Right lobe of liver (tissue), 6 donors: Measurements from ENCODE around the gene SPATC1L. TPM values are rescaled to one million over a fixed set of nuclear protein-coding genes. Genes with fewer than 3 reads are reported as not detected.

Experiments
- ATAC-seq, 4 donors: fragments of 200-7000 bp; cut with Tn5 transposase; one replicate each; pipeline ENCODE4 v1.9.1; 2020; ENCODE audit warnings: mild to moderate bottlenecking in 4 of 4, moderate library complexity in 4 of 4
- DNase-seq, 3 donors: peaks; one replicate each; pipeline ENCODE4 v3.0.0-alpha.2; 2020
- H3K27ac ChIP-seq, 3 donors: fragments of 200-600 bp; one replicate each; pipeline ENCODE4 v1.8.0; 2022
- H3K27me3 ChIP-seq, 2 donors: fragments of 200-600 bp; one replicate each; pipeline ENCODE4 v1.8.0; 2022
- H3K36me3 ChIP-seq, 4 donors: fragments of 200-600 bp; sonication (generic) in 1 of 4; one replicate each; pipeline versions ENCODE4 v1.5.1 to v1.8.0; 2017 to 2022; ENCODE audit warnings: control low read depth in 1 of 4
- H3K4me1 ChIP-seq, 4 donors: fragments of 200-600 bp; sonication (generic) in 1 of 4; one replicate each; pipeline versions ENCODE4 v1.5.1 to v1.8.0; 2017 to 2022; ENCODE audit warnings: control low read depth in 1 of 4
- H3K4me3 ChIP-seq, 3 donors: fragments of 200-600 bp; one replicate each; pipeline ENCODE4 v1.8.0; 2022
- H3K9me3 ChIP-seq, 4 donors: fragments of 200-600 bp; sonication (generic) in 1 of 4; one replicate each; pipeline versions ENCODE4 v1.5.1 to v1.8.0; 2017 to 2022; ENCODE audit warnings: control low read depth in 1 of 4
- CTCF ChIP-seq, 4 donors: fragments of 200-600 bp in 3 of 4; fragments of 450-650 bp in 1 of 4; IDR thresholded peaks; one replicate each; pipeline versions ENCODE4 v1.5.1 to v1.8.0; 2016 to 2022; ENCODE audit warnings: antibody characterized with exemption in 4 of 4, mild to moderate bottlenecking in 2 of 4
- POLR2A ChIP-seq: fragments of 450-650 bp; IDR thresholded peaks from one replicate; pipeline ENCODE4 v1.6.1; 2017; ENCODE audit warnings: antibody characterized with exemption, mild to moderate bottlenecking
- WGBS: methylation state at CpG from one replicate; pipeline ENCODE4 v1.1.6; 2018; ENCODE audit warnings: low coverage, low lambda C conversion rate; ENCODE audit not compliant: insufficient coverage; ENCODE audit errors: missing lambda C conversion rate; 5-methylcytosine and 5-hydroxymethylcytosine counted together
- intact Hi-C, 2 donors: fragments of 100-400 bp; cut with DNase I; formaldehyde crosslinking; loops; one replicate each; pipeline versions ENCODE4 v1.11.2 to v1.14.1; 2022
- total RNA-seq, 6 experiments: library from RNA; depleted of rRNA in 2 of 6; stranded (reverse); fragments of >200 nt in 2 of 6; fragmentation: NEBNext Ultra II Directional in 3 of 6; extraction: Animal tissue kit (Norgen Biotek cat#: 25700) in 3 of 6; gene quantifications; one replicate each; pipeline versions ENCODE4 v1.1.0 to v1.2.4, GENCODE V29; 2016 to 2023
- donor health status: DM: no; HTN: yes; CAD: no.
- donor health status: DM: no; HTN: no; CAD: no.
- donor health status: DM: no; HTN: no; CAD: no.
- donor health status: DM: no; HTN: yes; CAD: no.
- donor health status: DM: no; HTN: yes; CAD: no.

Gene SPATC1L
- total RNA-seq, 6 experiments from 2014 or later: 0.31 to 1.7 (median 0.51) TPM; not detected in 2

DNA sequence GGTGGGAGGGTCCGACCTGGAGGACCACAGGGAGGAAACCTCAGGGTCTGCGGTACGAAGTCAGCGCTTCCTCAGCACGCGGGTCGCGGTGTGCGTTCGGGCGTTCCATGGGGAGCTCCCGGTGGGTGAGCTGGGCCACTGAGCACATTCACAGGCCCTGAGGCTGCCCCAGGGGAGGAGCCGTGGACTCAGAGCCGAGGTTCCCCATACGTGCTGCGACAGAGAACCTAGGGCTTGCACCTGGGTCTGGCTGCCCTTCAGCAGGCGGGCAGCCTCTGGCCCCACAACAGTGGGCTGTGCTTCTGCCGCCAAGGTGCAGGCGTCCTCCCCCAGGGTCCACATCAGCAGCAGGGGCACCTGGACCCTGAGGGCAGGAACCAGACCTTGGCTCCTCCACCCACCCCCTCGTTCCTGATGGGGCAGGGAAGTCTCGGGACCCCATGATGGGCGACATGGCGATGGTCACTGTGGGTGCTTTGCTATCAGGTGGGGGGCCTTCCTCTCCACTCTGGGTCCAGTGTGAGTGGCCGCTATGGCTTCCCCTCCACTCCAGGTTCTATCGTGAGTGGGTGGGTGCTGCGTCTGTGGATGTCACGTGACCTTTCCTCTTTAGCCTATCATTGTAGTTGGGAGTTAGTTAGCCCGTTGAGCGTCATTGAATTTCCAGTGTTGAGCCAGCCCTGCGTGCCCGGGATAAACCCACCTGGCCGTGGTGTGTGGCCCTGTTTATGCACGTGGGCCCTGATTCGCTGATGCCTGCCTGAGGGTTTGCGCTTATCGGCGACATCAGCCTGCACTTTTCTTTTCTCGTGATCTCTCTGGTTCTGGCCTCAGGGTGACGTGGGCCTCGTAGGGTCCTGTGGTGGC lies 56.8 kb downstream of the SPATC1L start:
- H3K4me1 ChIP-seq: no peaks in the 10 kb centered on the region
- no peak overlapping the region for H3K27ac ChIP-seq
- peak; percentile 27 to 66 (median 58) for DNase-seq
- TF ChIP-seq CTCF (IDR thresholded peaks at IDR 0.05) (no peak), POLR2A (no peak)
- no peaks in the 10 kb centered on the region for H3K27me3 ChIP-seq
- WGBS: 36% methylated on average over 3 of the region's 40 CpGs
- peak in 3 of 4 donors; percentile 2 to 9 (median 6) for ATAC-seq
- peaks cover 0 to 8% (median 0%) of the 10 kb centered on the region in 4 donors for H3K36me3 ChIP-seq
- H3K4me3 ChIP-seq: no peak overlapping the region
- intact Hi-C loops: no loop called here
- H3K9me3 ChIP-seq: no peaks in the 10 kb centered on the region

DNA sequence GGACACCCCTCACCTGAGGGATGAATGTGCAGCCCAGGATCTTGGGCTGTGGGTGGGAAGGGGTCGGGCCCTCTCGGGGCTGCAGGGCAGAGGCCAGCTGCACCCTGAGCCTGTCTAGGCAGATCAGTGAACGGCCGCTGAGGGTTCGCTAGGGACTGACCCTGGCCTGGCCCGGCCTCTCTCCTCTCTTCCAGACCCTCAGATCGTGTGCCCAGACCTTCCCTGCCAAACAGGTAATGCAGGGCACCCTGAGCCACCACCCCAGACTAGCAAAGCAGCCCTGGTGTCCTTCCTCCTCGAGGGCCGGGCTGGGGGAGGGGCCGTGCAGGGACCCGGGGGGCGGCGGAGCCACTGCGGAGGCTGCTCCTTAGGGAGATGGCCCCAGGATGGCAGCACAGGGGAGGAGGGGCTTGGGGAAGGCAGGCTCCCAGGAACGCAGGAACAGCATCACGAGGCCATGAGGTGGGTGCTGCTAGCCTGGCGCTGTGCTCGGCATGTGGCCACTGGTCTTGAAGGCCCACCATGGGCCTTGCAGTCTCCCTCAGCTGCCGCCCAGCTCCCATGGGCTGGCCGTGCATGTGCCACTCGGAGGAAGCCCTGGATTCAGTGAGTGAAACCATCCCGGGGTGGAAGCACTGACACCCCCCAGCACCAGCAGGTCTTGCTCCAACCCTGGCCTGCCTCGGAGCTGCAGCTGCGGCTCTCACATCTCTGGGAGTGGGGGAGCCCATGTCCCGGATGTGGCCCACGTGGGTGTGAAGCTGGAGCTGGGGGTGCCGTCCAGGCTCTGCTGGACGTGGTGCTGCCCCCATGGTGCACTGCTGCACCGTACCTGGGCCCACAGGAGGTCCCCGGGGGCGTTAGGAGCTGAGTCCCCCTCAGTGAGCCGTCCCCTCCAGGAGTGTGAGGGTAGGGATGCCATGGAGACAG lies 57.7 kb downstream of the SPATC1L start:
- ATAC-seq (peak in 3 of 4 donors; percentile 1 to 4 (median 3)), DNase-seq (peak; percentile 20 to 72 (median 57))
- intact Hi-C loops: no loop called here
- Histone ChIP-seq H3K4me3 (no peak overlapping the region), H3K9me3 (no peaks in the 10 kb centered on the region), H3K36me3 (no peaks in the 10 kb centered on the region), H3K4me1 (no peaks in the 10 kb centered on the region), H3K27me3 (no peaks in the 10 kb centered on the region), H3K27ac (no peak overlapping the region)
- 50% methylated on average over 3 of the region's 32 CpGs for WGBS
- TF ChIP-seq CTCF (IDR thresholded peaks at IDR 0.05): no peak
- TF ChIP-seq POLR2A: no peak

DNA sequence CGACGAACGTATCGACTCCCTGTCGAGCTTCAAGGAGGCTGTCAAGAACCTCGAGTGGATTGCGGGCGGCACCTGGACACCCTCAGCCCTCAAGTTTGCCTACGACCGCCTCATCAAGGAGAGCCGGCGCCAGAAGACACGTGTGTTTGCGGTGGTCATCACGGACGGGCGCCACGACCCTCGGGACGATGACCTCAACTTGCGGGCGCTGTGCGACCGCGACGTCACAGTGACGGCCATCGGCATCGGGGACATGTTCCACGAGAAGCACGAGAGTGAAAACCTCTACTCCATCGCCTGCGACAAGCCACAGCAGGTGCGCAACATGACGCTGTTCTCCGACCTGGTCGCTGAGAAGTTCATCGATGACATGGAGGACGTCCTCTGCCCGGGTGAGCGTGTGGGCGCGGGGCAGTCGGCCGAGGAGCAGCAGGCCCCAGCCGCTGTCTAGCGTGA lies 58.4 kb downstream of the SPATC1L start:
- 64% methylated on average over 6 of the region's 47 CpGs for WGBS
- DNase-seq: peak; percentile 23 to 60 (median 53)

More for the DNA sequence above, 58.4 kb downstream of the SPATC1L start:
- H3K9me3 ChIP-seq: no peaks in the 10 kb centered on the region
- no peaks in the 10 kb centered on the region for H3K36me3 ChIP-seq
- TF ChIP-seq POLR2A (no peak), CTCF (IDR thresholded peaks at IDR 0.05) (no peak)
- no peak for ATAC-seq
- H3K4me1 ChIP-seq: no peaks in the 10 kb centered on the region
- intact Hi-C loops: no loop called here
- H3K4me3 ChIP-seq: no peak overlapping the region
- H3K27ac ChIP-seq: no peak overlapping the region
- no peaks in the 10 kb centered on the region for H3K27me3 ChIP-seq
